Upper lobe of right lung (tissue), 1 donor: ENCODE data around the gene SAP30. TPM values are rescaled to one million over a fixed set of nuclear protein-coding genes. Genes with fewer than 3 reads are reported as not detected.
A peak's percentile ranks its signal among the peaks of the same experiment; 100 is the strongest.

Experiments
- ATAC-seq: fragments of 200-7000 bp; cut with Tn5 transposase; one replicate; pipeline ENCODE4 v1.9.1; 2020; ENCODE audit warnings: mild to moderate bottlenecking, moderate library complexity
- DNase-seq: peaks from one replicate; pipeline ENCODE4 v3.0.0-alpha.2; 2020
- H3K27ac ChIP-seq: fragments of 200-600 bp; one replicate; pipeline ENCODE4 v1.8.0; 2022
- H3K27me3 ChIP-seq: fragments of 200-600 bp; one replicate; pipeline ENCODE4 v1.8.0; 2022; ENCODE audit warnings: mild to moderate bottlenecking
- H3K36me3 ChIP-seq: fragments of 200-600 bp; one replicate; pipeline ENCODE4 v1.8.0; 2022
- H3K4me1 ChIP-seq: fragments of 200-600 bp; one replicate; pipeline ENCODE4 v1.8.0; 2022
- H3K4me3 ChIP-seq: fragments of 200-600 bp; one replicate; pipeline ENCODE4 v1.8.0; 2022; ENCODE audit warnings: mild to moderate bottlenecking
- H3K9me3 ChIP-seq: fragments of 200-600 bp; one replicate; pipeline ENCODE4 v1.8.0; 2022
- CTCF ChIP-seq: fragments of 200-600 bp; IDR thresholded peaks from one replicate; pipeline ENCODE4 v1.8.0; 2022; ENCODE audit warnings: antibody characterized with exemption
- intact Hi-C: fragments of 100-400 bp; cut with DNase I; formaldehyde crosslinking; loops from one replicate; pipeline ENCODE4 v1.11.0; 2022
- total RNA-seq: library from RNA; stranded (reverse); fragmentation: NEBNext Ultra II Directional; extraction: Animal tissue kit (Norgen Biotek cat#: 25700); gene quantifications from one replicate; pipeline ENCODE4 v1.2.1, GENCODE V29; 2021
- donor health status: DM: no; HTN: yes; CAD: no; lungs with severe emphysema.

SAP30 gene
- total RNA-seq, 1 donor from 2014 or later = 15.3 TPM

- H3K36me3 ChIP-seq = no peaks in the 10 kb centered on the region
- ATAC-seq = peak; percentile 1
Observed at GRCh38 chr4:173370130-173370476, 651 bp upstream of the SAP30 start.

GRCh38 chr4:173371292-173372192 lies 788 bp downstream of the SAP30 start:
- Histone ChIP-seq H3K36me3 (no peaks in the 10 kb centered on the region), H3K27ac (peak overlapping the region; percentile 80), H3K27me3 (no peaks in the 10 kb centered on the region), H3K4me3 (peak overlapping the region; percentile 87), H3K9me3 (no peaks in the 10 kb centered on the region), H3K4me1 (no peaks in the 10 kb centered on the region)
- no peak for TF ChIP-seq CTCF
- ATAC-seq = peak; percentile 21
- DNase-seq = peak; percentile 84
- intact Hi-C loops = no loop called here

More at GRCh38 chr4:173370130-173370476, 651 bp upstream of the SAP30 start:
- no peaks in the 10 kb centered on the region for H3K4me1 ChIP-seq
- TF ChIP-seq CTCF = no peak
- peak; percentile 78 for DNase-seq
- H3K9me3 ChIP-seq = no peaks in the 10 kb centered on the region
- peak overlapping the region; percentile 95 for H3K27ac ChIP-seq
- intact Hi-C loops = no loop called here
- H3K27me3 ChIP-seq = no peaks in the 10 kb centered on the region
- peak overlapping the region; percentile 87 for H3K4me3 ChIP-seq

- no peak overlapping the region for H3K4me3 ChIP-seq
- H3K27me3 ChIP-seq = no peaks in the 10 kb centered on the region
- no peak for TF ChIP-seq CTCF
- H3K9me3 ChIP-seq = no peaks in the 10 kb centered on the region
- no peak overlapping the region for H3K27ac ChIP-seq
- DNase-seq (no peak), ATAC-seq (no peak)
- intact Hi-C loops = no loop called here
- no peaks in the 10 kb centered on the region for H3K4me1 ChIP-seq
- peaks cover 6% of the 10 kb centered on the region for H3K36me3 ChIP-seq
Observed at GRCh38 chr4:173374588-173374987, 3.8 kb downstream of the SAP30 start.

- Histone ChIP-seq H3K27ac (no peak overlapping the region), H3K36me3 (peaks cover 6% of the 10 kb centered on the region), H3K9me3 (no peaks in the 10 kb centered on the region), H3K4me3 (no peak overlapping the region), H3K27me3 (no peaks in the 10 kb centered on the region), H3K4me1 (no peaks in the 10 kb centered on the region)
- DNase-seq (no peak), ATAC-seq (no peak)
- intact Hi-C loops = no loop called here
- no peak for TF ChIP-seq CTCF
Observed at GRCh38 chr4:173379929-173380328, 9.2 kb downstream of the SAP30 start.

- no peak for ATAC-seq
- no peak overlapping the region for H3K27ac ChIP-seq
Observed at GRCh38 chr4:173380987-173381386, 10.2 kb downstream of the SAP30 start.

More at GRCh38 chr4:173380987-173381386, 10.2 kb downstream of the SAP30 start:
- no peaks in the 10 kb centered on the region for H3K9me3 ChIP-seq
- TF ChIP-seq CTCF = no peak
- DNase-seq = no peak
- no peak overlapping the region for H3K4me3 ChIP-seq
- no peaks in the 10 kb centered on the region for H3K4me1 ChIP-seq
- no peaks in the 10 kb centered on the region for H3K27me3 ChIP-seq
- intact Hi-C loops = no loop called here
- H3K36me3 ChIP-seq = peaks cover 6% of the 10 kb centered on the region
